Activated CD4-positive, alpha-beta T cell treated with anti-CD3 and anti-CD28 coated beads, Interleukin-2, amount 10 ng/mL, durations not matched to agents 7 days and 5 days (primary cell): ENCODE data around the gene LY6G6D. TPM values are rescaled to one million over a fixed set of nuclear protein-coding genes. Genes with fewer than 3 reads are reported as not detected.

Source experiments
- CTCF ChIA-PET: fragments of 350-600 bp; sonication (Branson Sonifier 250); formaldehyde crosslinking; loops from one replicate; lab custom pipeline; 2021; ENCODE audit warnings: antibody characterized with exemption; lab: Charles Lee
- POLR2A ChIA-PET: fragments of 350-600 bp; sonication (Branson Sonifier 250); formaldehyde crosslinking; loops from one replicate; lab custom pipeline; 2021; ENCODE audit warnings: antibody characterized with exemption; lab: Charles Lee
- DNase-seq: peaks from one replicate; pipeline ENCODE4 v3.0.0-alpha.2; 2020
- H3K27ac Mint-ChIP-seq: one replicate; pipeline ENCODE4 v1.8.0; 2021; ENCODE audit warnings: mild to moderate bottlenecking, moderate library complexity, mixed read lengths
- H3K27me3 Mint-ChIP-seq: one replicate; pipeline ENCODE4 v1.8.0; 2021; ENCODE audit warnings: mixed read lengths
- H3K36me3 Mint-ChIP-seq: one replicate; pipeline ENCODE4 v1.8.0; 2021; ENCODE audit warnings: low read depth, mixed read lengths
- H3K4me1 Mint-ChIP-seq: one replicate; pipeline ENCODE4 v1.8.0; 2021; ENCODE audit warnings: mixed read lengths
- H3K4me3 Mint-ChIP-seq: one replicate; pipeline ENCODE4 v1.8.0; 2021; ENCODE audit warnings: mild to moderate bottlenecking, moderate library complexity, mixed read lengths
- H3K9me3 Mint-ChIP-seq: one replicate; pipeline ENCODE4 v1.8.0; 2021; ENCODE audit warnings: mixed read lengths
- total RNA-seq, 2 experiments: library from RNA; stranded (reverse); gene quantifications; one replicate each; pipeline ENCODE4 v1.2.3, GENCODE V29; 2021

Gene LY6G6D
- total RNA-seq, 2 experiments from 2014 or later: not detected

- Mint-ChIP-seq H3K4me1 (peaks cover 29% of the 10 kb centered on the region), H3K36me3 (no peaks in the 10 kb centered on the region), H3K27ac (peak overlapping the region; percentile 25), H3K9me3 (no peaks in the 10 kb centered on the region), H3K4me3 (no peak overlapping the region), H3K27me3 (peaks cover 7% of the 10 kb centered on the region)
- ChIA-PET POLR2A (no interaction called here), CTCF (interaction anchor here (0.7 to 2.6 kb wide), 5 partner anchors 9 to 113 kb away, joined by 3 to 13 read pairs (median 3); partner anchors contain the start of genes ABHD16A, DDAH2, LY6G6C and MPIG6B)
- peak; percentile 38 for DNase-seq
Observed at GRCh38 chr6:31712296-31712695, 2.9 kb upstream of the LY6G6D start.

- Mint-ChIP-seq H3K27me3 (peaks cover 7% of the 10 kb centered on the region), H3K27ac (no peak overlapping the region), H3K4me1 (peaks cover 29% of the 10 kb centered on the region), H3K9me3 (no peaks in the 10 kb centered on the region), H3K36me3 (no peaks in the 10 kb centered on the region), H3K4me3 (no peak overlapping the region)
- ChIA-PET POLR2A (no interaction called here), CTCF (interaction anchor here (0.8 to 2.6 kb wide), 3 partner anchors 9 to 69 kb away, joined by 3 to 13 read pairs (median 4); partner anchors contain the start of genes LY6G6C and MPIG6B)
- no peak for DNase-seq
Observed at GRCh38 chr6:31713465-31713864, 1.7 kb upstream of the LY6G6D start.

- CTCF ChIA-PET: interaction anchor here (0.8 to 2.6 kb wide), 5 partner anchors 8 to 69 kb away, joined by 3 to 13 read pairs (median 4); partner anchors contain the start of genes ABHD16A, LY6G6C and MPIG6B
- Mint-ChIP-seq H3K36me3 (no peaks in the 10 kb centered on the region), H3K9me3 (no peaks in the 10 kb centered on the region), H3K4me3 (no peak overlapping the region), H3K27ac (peak overlapping the region; percentile 38), H3K4me1 (peaks cover 29% of the 10 kb centered on the region), H3K27me3 (peaks cover 7% of the 10 kb centered on the region)
- POLR2A ChIA-PET: no interaction called here
- DNase-seq: no peak
Observed at GRCh38 chr6:31713991-31714684, 1.0 kb upstream of the LY6G6D start.

DNA sequence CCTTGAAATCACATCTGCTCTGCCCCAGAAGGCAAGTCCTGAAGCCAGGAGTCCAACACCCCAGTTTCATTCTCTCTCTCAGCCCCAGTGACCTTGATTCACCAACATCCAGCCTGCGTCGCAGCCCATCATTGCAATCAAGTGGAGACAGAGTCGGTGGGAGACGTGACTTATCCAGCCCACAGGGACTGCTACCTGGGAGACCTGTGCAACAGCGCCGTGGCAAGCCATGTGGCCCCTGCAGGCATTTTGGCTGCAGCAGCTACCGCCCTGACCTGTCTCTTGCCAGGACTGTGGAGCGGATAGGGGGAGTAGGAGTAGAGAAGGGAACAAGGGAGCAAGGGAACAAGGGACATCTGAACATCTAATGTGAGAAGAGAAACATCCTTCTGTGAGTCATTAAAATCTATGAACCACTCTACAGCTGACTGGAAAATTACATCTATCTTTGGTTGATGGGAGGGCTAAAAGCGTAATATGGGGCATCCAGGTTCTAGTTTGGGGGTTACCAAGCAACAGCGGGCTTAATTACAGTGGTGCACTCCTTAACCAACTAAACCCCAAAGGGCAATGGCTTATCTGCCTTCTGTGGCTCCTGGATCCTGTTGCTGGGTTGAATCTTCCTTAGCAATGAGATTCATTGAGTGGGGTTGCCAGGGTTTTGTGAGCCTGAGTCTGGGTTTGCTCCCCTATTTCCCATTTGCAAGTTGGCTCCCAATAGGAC, 2.5 kb downstream of the LY6G6D start:
- no peaks in the 10 kb centered on the region for H3K36me3 Mint-ChIP-seq
- no peaks in the 10 kb centered on the region for H3K9me3 Mint-ChIP-seq
- H3K27ac Mint-ChIP-seq: no peak overlapping the region
- peaks cover 4% of the 10 kb centered on the region for H3K4me1 Mint-ChIP-seq
- CTCF ChIA-PET: no interaction called here
- no peak for DNase-seq
- peaks cover 7% of the 10 kb centered on the region for H3K27me3 Mint-ChIP-seq
- POLR2A ChIA-PET: interaction anchor here (0.6 kb wide), 1 partner anchor 119 kb away, joined by 3 read pairs; no protein-coding TSS in a partner anchor
- no peak overlapping the region for H3K4me3 Mint-ChIP-seq

- ChIA-PET POLR2A (interaction anchor here (0.6 kb wide), 1 partner anchor 119 kb away, joined by 3 read pairs; no protein-coding TSS in a partner anchor), CTCF (interaction anchor here (1.5 kb wide), 1 partner anchor 12 kb away, joined by 4 read pairs; no protein-coding TSS in a partner anchor)
- Mint-ChIP-seq H3K27me3 (peaks cover 4% of the 10 kb centered on the region), H3K9me3 (no peaks in the 10 kb centered on the region), H3K27ac (no peak overlapping the region), H3K36me3 (no peaks in the 10 kb centered on the region), H3K4me3 (no peak overlapping the region), H3K4me1 (peaks cover 6% of the 10 kb centered on the region)
- no peak for DNase-seq
Observed at GRCh38 chr6:31718265-31718664, 3.1 kb downstream of the LY6G6D start.

DNA sequence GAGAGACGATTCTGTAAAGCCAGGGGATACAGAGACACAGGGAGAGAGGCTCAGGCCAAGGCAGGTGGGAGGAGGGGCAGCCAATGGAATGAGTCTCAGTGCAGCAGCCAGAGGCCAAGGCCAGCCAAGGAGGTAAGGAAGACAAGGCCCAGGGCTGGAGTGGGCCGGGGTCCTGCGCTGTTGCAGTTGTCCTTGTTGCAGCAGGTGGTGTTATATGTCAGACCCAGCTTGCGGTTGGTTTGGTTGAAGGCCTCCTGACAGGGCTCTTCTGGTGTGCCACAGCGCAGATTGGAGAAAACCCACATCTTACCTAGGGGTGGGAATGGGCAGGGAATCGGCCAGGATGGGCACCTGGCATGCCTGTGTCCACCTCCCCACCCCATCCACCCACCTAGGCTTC, 3.9 kb downstream of the LY6G6D start:
- ChIA-PET CTCF (interaction anchor here (1.5 kb wide), 1 partner anchor 11 kb away, joined by 4 read pairs; no protein-coding TSS in a partner anchor), POLR2A (no interaction called here)
- Mint-ChIP-seq H3K4me1 (peaks cover 8% of the 10 kb centered on the region), H3K4me3 (no peak overlapping the region), H3K27ac (peak overlapping the region; percentile 61), H3K27me3 (peaks cover 3% of the 10 kb centered on the region), H3K36me3 (no peaks in the 10 kb centered on the region), H3K9me3 (no peaks in the 10 kb centered on the region)
- DNase-seq: no peak

DNA sequence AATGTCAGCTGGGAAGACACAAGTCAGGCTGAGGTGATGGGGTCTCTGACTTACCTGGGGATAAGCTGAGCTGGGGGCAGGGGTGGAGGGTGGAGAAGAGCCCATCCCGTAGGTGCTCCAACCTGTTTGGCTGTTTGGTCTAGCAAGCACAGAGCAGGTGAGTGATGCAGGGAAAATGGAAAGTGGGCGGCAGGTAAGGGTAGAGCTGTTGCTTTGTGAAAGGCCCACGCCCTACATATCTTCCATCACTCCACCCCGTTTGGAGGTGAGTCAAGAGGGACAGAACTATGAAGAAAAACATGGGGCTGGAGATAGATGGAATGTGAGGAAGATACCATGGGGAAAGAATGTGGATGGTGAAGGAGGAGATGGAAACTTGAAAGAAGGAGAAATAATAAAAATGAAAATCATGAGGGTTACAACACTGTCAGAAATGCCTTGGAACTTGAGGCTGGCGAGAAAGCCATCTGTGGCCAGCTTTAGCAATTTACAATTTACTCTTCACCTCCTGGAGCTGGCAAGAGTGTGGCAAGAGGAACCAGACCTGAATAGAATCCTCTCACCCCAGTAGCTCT, 5.1 kb downstream of the LY6G6D start:
- H3K9me3 Mint-ChIP-seq: no peaks in the 10 kb centered on the region
- no peak overlapping the region for H3K27ac Mint-ChIP-seq
- peaks cover 2% of the 10 kb centered on the region for H3K27me3 Mint-ChIP-seq
- no peaks in the 10 kb centered on the region for H3K36me3 Mint-ChIP-seq
- H3K4me1 Mint-ChIP-seq: peaks cover 13% of the 10 kb centered on the region
- ChIA-PET CTCF (interaction anchor here (0.5 to 1.1 kb wide), 3 partner anchors 9 to 75 kb away, joined by 3 to 4 read pairs (median 3); partner anchors contain the start of genes DDAH2 and MSH5), POLR2A (interaction anchor here (0.6 kb wide), 1 partner anchor 1186 kb away, joined by 3 read pairs; no protein-coding TSS in a partner anchor)
- H3K4me3 Mint-ChIP-seq: no peak overlapping the region
- no peak for DNase-seq

GRCh38 chr6:31721351-31722020, 6.3 kb downstream of the LY6G6D start, which contains the start of gene LY6G6C:
Gene LY6G6C, minus strand, starts transcription at chr6:31721746. Its CDS starts 67 bp downstream, at chr6:31721679.
- Mint-ChIP-seq H3K36me3 (peaks cover 5% of the 10 kb centered on the region), H3K4me1 (peaks cover 24% of the 10 kb centered on the region), H3K9me3 (no peaks in the 10 kb centered on the region), H3K27me3 (peaks cover 2% of the 10 kb centered on the region), H3K4me3 (no peak within 1 kb of the TSS), H3K27ac (no peak within 1 kb of the TSS)
- POLR2A ChIA-PET: no interaction called here
- CTCF ChIA-PET: interaction anchor here (3.1 kb wide), 1 partner anchor 8 kb away, joined by 13 read pairs; no protein-coding TSS in a partner anchor
- DNase-seq: no peak

DNA sequence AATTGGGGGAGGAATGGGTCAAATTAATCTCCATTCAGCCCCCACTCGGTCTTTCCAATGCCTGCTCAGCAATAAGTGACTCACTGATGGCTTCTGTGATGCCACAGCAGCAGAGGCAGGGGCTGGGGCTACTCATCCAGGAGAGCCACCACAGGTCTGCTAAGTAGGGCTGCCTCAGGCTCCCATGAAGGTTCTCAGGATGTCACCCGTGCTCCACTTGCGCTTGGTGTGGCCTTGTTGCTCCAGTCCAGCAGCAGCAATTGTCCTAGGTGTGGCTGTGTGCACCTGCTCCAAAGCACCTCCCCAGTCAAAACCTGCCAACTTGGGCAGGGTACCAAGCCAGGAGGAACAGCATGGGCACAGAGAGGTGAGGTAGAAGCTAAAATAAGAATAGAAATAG, 7.0 kb downstream of the LY6G6D start:
- CTCF ChIA-PET: interaction anchor here (3.1 kb wide), 1 partner anchor 9 kb away, joined by 13 read pairs; no protein-coding TSS in a partner anchor
- POLR2A ChIA-PET: no interaction called here
- no peak for DNase-seq
- H3K9me3 Mint-ChIP-seq: no peaks in the 10 kb centered on the region
- H3K36me3 Mint-ChIP-seq: peaks cover 10% of the 10 kb centered on the region
- peaks cover 30% of the 10 kb centered on the region for H3K4me1 Mint-ChIP-seq
- H3K27me3 Mint-ChIP-seq: peaks cover 2% of the 10 kb centered on the region
- H3K4me3 Mint-ChIP-seq: no peak overlapping the region
- no peak overlapping the region for H3K27ac Mint-ChIP-seq

GRCh38 chr6:31723245-31723979, 8.3 kb downstream of the LY6G6D start, which contains the start of gene MPIG6B:
Gene MPIG6B, plus strand, starts transcription at chr6:31723373. Its CDS starts 11 bp downstream, at chr6:31723384.
- Mint-ChIP-seq H3K36me3 (peaks cover 16% of the 10 kb centered on the region), H3K27ac (no peak within 1 kb of the TSS), H3K4me1 (peaks cover 43% of the 10 kb centered on the region), H3K9me3 (no peaks in the 10 kb centered on the region), H3K27me3 (peaks cover 2% of the 10 kb centered on the region), H3K4me3 (no peak within 1 kb of the TSS)
- DNase-seq: no peak
- POLR2A ChIA-PET: no interaction called here
- CTCF ChIA-PET: interaction anchor here (0.6 to 3.1 kb wide), 3 partner anchors 10 to 172 kb away, joined by 4 to 13 read pairs (median 4); no protein-coding TSS in a partner anchor

DNA sequence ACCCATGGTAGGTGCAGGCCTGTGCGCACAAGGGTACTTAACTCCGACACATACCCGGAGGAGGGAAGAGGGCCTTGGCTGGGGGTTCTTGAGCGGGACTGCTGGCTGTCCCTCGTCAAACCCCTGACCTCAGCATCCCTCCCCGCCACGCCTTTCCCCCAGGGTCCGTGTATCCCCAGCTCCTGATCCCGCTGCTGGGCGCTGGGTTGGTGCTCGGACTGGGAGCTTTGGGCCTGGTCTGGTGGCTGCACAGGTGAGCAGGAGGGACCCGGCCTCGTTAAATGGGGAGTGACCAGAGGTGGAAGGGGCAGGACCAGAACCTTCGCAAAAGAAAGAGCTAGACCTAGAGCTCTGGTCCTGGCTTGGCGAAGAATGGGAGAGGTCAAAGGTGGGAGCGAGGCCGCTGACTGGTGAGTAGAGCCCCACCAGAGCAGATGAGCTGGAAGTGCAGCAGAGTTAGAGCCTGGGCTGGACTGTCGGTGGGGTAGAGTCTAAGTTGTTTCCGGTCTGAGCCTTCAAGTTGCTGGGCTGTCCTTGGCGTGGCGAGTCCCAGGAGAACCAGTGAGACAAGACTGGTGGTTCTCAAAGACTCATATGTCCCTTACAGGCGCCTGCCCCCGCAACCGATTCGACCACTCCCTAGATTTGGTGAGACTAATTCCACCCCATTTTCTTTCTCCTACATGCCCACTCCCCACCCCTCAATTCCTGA, 9.0 kb downstream of the LY6G6D start:
- H3K9me3 Mint-ChIP-seq: no peaks in the 10 kb centered on the region
- ChIA-PET POLR2A (no interaction called here), CTCF (interaction anchor here (1.0 to 3.1 kb wide), 3 partner anchors 10 to 201 kb away, joined by 3 to 13 read pairs (median 5); no protein-coding TSS in a partner anchor)
- H3K4me3 Mint-ChIP-seq: no peak overlapping the region
- no peak for DNase-seq
- no peak overlapping the region for H3K27ac Mint-ChIP-seq
- H3K36me3 Mint-ChIP-seq: peaks cover 16% of the 10 kb centered on the region
- peaks cover 50% of the 10 kb centered on the region for H3K4me1 Mint-ChIP-seq
- H3K27me3 Mint-ChIP-seq: peaks cover 2% of the 10 kb centered on the region
